ENCODE measurements around the gene CDH15.
"Not testable (repeated sequence)": the region's sequence is repeated elsewhere in the genome, so short reads cannot be mapped to it uniquely, and the experiment has no call there.

The CDH15 gene

GRCh38 chr16:89172171-89172527 is 601 bp downstream of the CDH15 start:
- in situ Hi-C loops (cut with HindIII; ENCODE audit: low sequenced_read_pairs): no loop called here

- in situ Hi-C loops (cut with HindIII; ENCODE audit: low sequenced_read_pairs): no loop called here
These were observed 1.1 kb downstream of the CDH15 start for GRCh38 chr16:89172528-89173173.

- in situ Hi-C loops (cut with HindIII; ENCODE audit: low sequenced_read_pairs): no loop called here
These were observed 1.8 kb downstream of the CDH15 start for GRCh38 chr16:89173174-89173921.

GRCh38 chr16:89174055-89174827 is 2.7 kb downstream of the CDH15 start:
- in situ Hi-C loops (cut with HindIII; ENCODE audit: low sequenced_read_pairs): no loop called here

- in situ Hi-C loops (cut with HindIII; ENCODE audit: low sequenced_read_pairs): no loop called here
These were observed 3.3 kb downstream of the CDH15 start for GRCh38 chr16:89174877-89175276.

- in situ Hi-C loops (cut with HindIII; ENCODE audit: low sequenced_read_pairs): no loop called here
These were observed 4.0 kb downstream of the CDH15 start for GRCh38 chr16:89175280-89176146.

- in situ Hi-C loops (cut with HindIII; ENCODE audit: low sequenced_read_pairs): no loop called here
These were observed 4.7 kb downstream of the CDH15 start for GRCh38 chr16:89176147-89176690.

GRCh38 chr16:89176717-89177116 is 5.2 kb downstream of the CDH15 start:
- in situ Hi-C loops (cut with HindIII; ENCODE audit: low sequenced_read_pairs): no loop called here

- in situ Hi-C loops (cut with HindIII; ENCODE audit: low sequenced_read_pairs): no loop called here
These were observed 6.0 kb downstream of the CDH15 start for GRCh38 chr16:89177501-89177900.

- in situ Hi-C loops (cut with HindIII; ENCODE audit: low sequenced_read_pairs): no loop called here
These were observed 7.1 kb downstream of the CDH15 start for GRCh38 chr16:89178453-89179147.

- in situ Hi-C loops (cut with HindIII; ENCODE audit: low sequenced_read_pairs): no loop called here
These were observed 7.6 kb downstream of the CDH15 start for GRCh38 chr16:89179148-89179484.

- in situ Hi-C loops (cut with HindIII; ENCODE audit: low sequenced_read_pairs): no loop called here
These were observed 8.2 kb downstream of the CDH15 start for GRCh38 chr16:89179656-89180315.

- in situ Hi-C loops (cut with HindIII; ENCODE audit: low sequenced_read_pairs): no loop called here
These were observed 11.9 kb downstream of the CDH15 start for GRCh38 chr16:89183463-89183862.

- in situ Hi-C loops (cut with HindIII; ENCODE audit: low sequenced_read_pairs): no loop called here
These were observed 12.6 kb downstream of the CDH15 start for GRCh38 chr16:89183975-89184676.

- in situ Hi-C loops (cut with HindIII; ENCODE audit: low sequenced_read_pairs): no loop called here
These were observed 13.1 kb downstream of the CDH15 start for GRCh38 chr16:89184677-89184932.

GRCh38 chr16:89184933-89185794 is 13.6 kb downstream of the CDH15 start:
- in situ Hi-C loops (cut with HindIII; ENCODE audit: low sequenced_read_pairs): no loop called here

GRCh38 chr16:89185887-89186592 is 14.5 kb downstream of the CDH15 start:
- in situ Hi-C loops (cut with HindIII; ENCODE audit: low sequenced_read_pairs): not testable (repeated sequence)

- in situ Hi-C loops (cut with HindIII; ENCODE audit: low sequenced_read_pairs): not testable (repeated sequence)
These were observed 15.1 kb downstream of the CDH15 start for GRCh38 chr16:89186593-89187031.
